Ovary (tissue), 3 donors: ENCODE measurements around the gene GNG11.

Experiments used
- CTCF ChIP-seq, 3 donors: fragments of 450-650 bp in 2 of 3; fragments of 200-600 bp in 1 of 3; IDR thresholded peaks; one replicate each; pipeline versions ENCODE4 v1.5.1 to v1.8.0; 2016 to 2022; ENCODE audit warnings: antibody characterized with exemption in 3 of 3, mild to moderate bottlenecking in 1 of 3
- EP300 ChIP-seq: sonication (generic); formaldehyde crosslinking; IDR thresholded peaks from one replicate; pipeline ENCODE4 v1.6.1; 2017; ENCODE audit warnings: antibody characterized with exemption
- donor health status: DM: no; HTN: no; CAD: no.

- TF ChIP-seq CTCF (IDR thresholded peaks at IDR 0.05) (no peak), EP300 (no peak)
Measured at GRCh38 chr7:93897680-93898079, 23.9 kb upstream of the GNG11 start.
